ENCODE data around the gene P2RY2.

- TF ChIP-seq CTCF (IDR thresholded peaks at IDR 0.05 in 2 of 3, conservative IDR thresholded peaks at IDR 0.05 in 1 of 3; ENCODE audit: borderline replicate concordance in 1 of 3, insufficient read depth in 1 of 3, low read depth in 2 of 3, low read length in 2 of 3) (peak; percentile 7 to 53 (median 48); a peak in 5 of 6 replicates), MAX (IDR thresholded peaks at IDR 0.05) (no peak), EZH2 (IDR thresholded peaks at IDR 0.05) (no peak), TCF7L2 (IDR thresholded peaks at IDR 0.05; ENCODE audit: borderline replicate concordance, extremely low read depth, insufficient read depth, insufficient read length) (no peak), REST (IDR thresholded peaks at IDR 0.05; ENCODE audit: low read depth) (no peak), ATF3 (IDR thresholded peaks at IDR 0.05) (no peak), POLR2AphosphoS5 (IDR thresholded peaks at IDR 0.05; ENCODE audit: low read depth, low read length) (no peak), POLR2A (IDR thresholded peaks at IDR 0.05; ENCODE audit: borderline replicate concordance, extremely low read depth, insufficient read depth, insufficient read length) (no peak), ZBTB33 (IDR thresholded peaks at IDR 0.05; ENCODE audit: extremely low read depth, insufficient replicate concordance, low read length) (no peak), SP1 (IDR thresholded peaks at IDR 0.05; ENCODE audit: low read depth) (peak; percentile 67), SIN3A (IDR thresholded peaks at IDR 0.05; ENCODE audit: low read depth) (no peak), YY1 (IDR thresholded peaks at IDR 0.05; ENCODE audit: extremely low read depth, insufficient replicate concordance, low read depth, low read length) (peak; percentile 44)
These were observed 9.6 kb downstream of the P2RY2 start for GRCh38 chr11:73227571-73228211.

Measured in HCT116 (cell line).